H54 (cell line): ENCODE data around the gene SPOCK3.

Experiments used
- DNase-seq: peaks from one replicate; pipeline ENCODE4 v3.0.0; 2011; ENCODE audit warnings: low spot score, mixed read lengths; ENCODE audit not compliant: insufficient read length
- FAIRE-seq: peaks from 3 replicates; lab custom pipeline; 2011; peaks lifted over from hg19 to GRCh38; lab: Jason Lieb, UNC
- POLR2A ChIP-seq: IDR thresholded peaks from 2 replicates; pipeline ENCODE4 v1.6.1; 2011; ENCODE audit warnings: low read depth, mild to moderate bottlenecking, low read length

Gene SPOCK3

DNA sequence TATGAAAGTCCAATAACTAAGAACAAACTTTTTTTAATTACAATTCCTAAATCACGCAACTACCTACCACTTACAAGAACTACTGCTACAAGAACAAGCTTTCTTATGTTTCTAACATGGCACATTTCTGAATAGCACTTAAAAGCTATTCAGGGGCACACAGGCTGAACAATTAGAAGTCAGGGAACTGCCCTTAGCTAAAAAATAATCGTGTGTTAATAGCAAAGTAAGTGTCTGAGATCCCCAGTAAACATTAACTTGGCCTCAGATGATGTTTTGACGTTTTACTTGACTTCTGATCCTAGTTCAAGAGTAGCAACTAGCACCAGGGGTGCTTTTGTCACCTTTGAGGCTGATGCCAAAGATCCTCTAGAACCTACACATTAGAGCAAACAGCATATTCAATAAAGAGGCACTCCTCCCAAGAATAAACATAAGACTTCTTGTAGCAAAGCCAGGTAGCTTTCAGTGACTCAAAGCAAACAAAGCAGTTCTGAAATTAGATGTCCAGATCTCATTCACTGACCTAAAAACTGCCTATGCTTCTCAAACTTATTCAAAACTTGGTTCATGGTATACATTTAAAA is 16.2 kb downstream of the SPOCK3 start:
- DNase-seq = no peak
- no peak for FAIRE-seq
- TF ChIP-seq POLR2A = no peak

- no peak for FAIRE-seq
- no peak for DNase-seq
- no peak for TF ChIP-seq POLR2A
These were observed 17.5 kb downstream of the SPOCK3 start for GRCh38 chr4:167216783-167217182.

- FAIRE-seq = no peak
- no peak for TF ChIP-seq POLR2A
- DNase-seq = no peak
These were observed 24.1 kb downstream of the SPOCK3 start for GRCh38 chr4:167210166-167210565.

GRCh38 chr4:167196344-167197012 is 37.8 kb downstream of the SPOCK3 start:
- FAIRE-seq = peak; percentile 33
- TF ChIP-seq POLR2A = no peak
- DNase-seq = no peak

GRCh38 chr4:167190379-167190778 is 43.9 kb downstream of the SPOCK3 start:
- no peak for DNase-seq
- no peak for FAIRE-seq
- TF ChIP-seq POLR2A = no peak

DNA sequence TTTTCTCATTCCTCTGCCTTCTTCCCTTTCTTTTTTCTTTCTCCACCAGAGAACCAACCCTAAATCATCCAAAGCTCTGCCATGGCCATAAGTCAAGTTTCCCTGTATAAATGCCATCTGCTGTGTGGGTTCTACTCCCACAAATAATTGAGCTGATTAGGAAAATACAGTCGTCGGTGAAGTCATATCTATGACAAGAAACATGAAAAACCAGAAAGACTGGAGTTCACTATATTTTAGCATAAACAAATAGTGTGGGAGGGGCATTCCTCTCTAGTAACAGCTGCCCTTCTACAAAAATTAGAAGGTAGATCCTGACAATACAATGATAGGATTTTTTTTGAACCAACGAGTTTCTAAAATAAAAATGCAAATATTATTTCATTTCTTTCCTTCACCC is 48.8 kb downstream of the SPOCK3 start:
- FAIRE-seq = no peak
- no peak for TF ChIP-seq POLR2A
- DNase-seq = no peak

- TF ChIP-seq POLR2A = no peak
- DNase-seq (no peak), FAIRE-seq (no peak)
These were observed 51.3 kb downstream of the SPOCK3 start for GRCh38 chr4:167183036-167183435.

DNA sequence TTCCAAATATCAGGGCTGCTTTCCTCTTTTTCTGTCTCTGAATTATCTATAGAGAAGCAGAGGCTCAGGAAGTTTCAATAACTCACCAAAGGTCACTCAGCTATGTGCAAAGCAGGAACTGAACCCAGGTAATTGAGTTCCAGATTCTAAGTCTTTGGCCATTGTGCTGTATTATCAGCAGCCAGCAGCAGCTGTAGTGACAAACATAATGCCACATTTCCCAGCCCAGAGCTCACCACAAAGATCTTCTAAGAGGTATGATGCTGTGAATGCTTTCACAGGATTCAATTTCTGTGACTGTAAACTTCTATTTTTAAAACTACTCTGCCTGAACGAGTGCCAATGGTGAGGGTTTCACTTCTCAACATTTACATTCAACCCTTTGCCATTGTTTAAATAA is 56.4 kb downstream of the SPOCK3 start:
- TF ChIP-seq POLR2A = no peak
- no peak for FAIRE-seq
- no peak for DNase-seq

DNA sequence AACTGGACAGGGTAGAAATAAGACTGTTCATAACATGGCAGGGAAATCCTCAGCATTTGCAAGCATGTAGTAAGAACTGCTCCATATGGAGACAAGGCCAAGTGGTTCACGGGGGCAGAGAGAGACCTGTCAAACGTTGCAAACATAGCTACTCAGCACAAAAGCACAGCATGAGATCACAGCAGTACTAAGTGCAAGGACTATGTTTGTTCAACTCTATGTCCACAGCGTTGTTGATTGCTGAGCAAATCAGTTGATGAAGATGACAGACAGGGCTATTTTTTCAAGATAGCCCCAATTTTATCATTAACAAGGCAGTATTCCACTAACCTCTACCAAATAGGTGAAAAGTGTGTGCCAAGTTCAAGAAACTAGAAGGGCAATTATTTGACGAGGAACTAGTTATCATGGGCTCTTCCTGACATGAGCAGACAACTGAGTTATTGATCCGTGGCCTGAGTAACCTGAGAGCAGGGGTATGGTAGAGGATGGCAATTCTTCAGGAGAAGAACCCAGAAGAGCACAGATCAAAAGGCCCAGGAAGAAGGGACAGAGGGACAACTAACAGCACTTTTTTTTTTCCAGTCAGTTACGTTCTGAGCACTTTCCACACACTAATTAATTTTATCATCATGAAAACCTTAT is 57.4 kb downstream of the SPOCK3 start:
- no peak for TF ChIP-seq POLR2A
- DNase-seq (no peak), FAIRE-seq (no peak)

GRCh38 chr4:167171928-167172327 is 62.4 kb downstream of the SPOCK3 start:
- TF ChIP-seq POLR2A = no peak
- FAIRE-seq (no peak), DNase-seq (no peak)

DNA sequence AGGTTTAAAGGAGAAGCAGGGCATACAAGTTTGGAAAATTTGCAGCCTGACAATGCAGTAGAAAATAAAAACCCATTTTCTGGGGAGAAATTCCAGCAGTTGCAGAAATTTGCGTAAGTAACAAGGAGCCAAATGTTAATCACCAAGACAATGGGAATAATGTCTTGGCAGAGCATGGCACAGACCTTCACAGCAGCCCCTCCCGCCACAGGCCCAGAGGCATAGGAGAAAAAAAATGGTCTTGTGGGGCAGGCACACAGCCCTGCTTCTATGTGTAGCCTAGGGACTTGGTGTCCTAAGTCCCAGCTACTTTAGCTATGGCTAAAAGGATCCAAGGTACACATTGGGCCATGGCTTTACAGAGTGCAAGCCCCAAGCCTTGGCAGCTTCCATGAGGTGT is 65.7 kb downstream of the SPOCK3 start:
- FAIRE-seq = no peak

DNA sequence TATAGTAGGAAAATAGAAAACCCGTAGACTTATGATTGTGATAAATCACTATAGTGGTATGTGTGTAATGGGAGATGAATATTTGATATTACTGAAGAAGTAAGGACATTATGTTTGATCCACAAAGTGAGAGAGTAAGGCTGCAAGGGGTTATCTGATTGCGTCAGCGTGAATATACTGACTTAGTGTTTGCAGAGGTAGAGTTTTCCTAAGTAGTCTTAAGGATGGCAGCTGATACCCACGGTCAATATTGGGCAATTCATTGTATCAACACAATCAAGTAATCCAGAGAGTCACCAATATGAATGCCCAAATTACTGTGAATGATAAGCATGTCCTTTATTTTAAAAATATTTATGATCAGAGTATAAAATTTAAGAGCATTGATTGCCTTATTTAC is 83.7 kb downstream of the SPOCK3 start:
- DNase-seq = no peak
- no peak for TF ChIP-seq POLR2A
- FAIRE-seq = no peak

More for the DNA sequence above, 65.7 kb downstream of the SPOCK3 start:
- TF ChIP-seq POLR2A = no peak
- DNase-seq = no peak

DNA sequence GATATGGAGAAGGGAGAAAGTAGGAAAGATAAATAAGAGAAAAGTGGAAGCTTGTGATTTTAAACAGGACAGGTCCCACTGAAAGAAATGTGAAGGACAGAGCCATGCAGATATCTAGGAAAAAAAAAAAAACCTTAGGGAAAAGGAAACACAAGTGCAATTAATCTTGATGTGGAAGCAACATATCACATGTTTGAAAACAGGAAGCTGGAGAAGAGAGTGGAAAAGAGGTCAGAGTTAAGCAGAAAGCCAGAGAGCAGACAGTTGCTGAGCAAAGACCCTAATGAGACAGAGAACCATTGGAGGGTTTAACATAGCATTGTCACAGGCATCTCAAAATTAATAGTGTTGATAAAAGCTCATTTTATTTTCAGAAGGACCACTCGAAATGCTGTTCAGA is 89.7 kb downstream of the SPOCK3 start:
- no peak for DNase-seq
- TF ChIP-seq POLR2A = no peak
- FAIRE-seq = no peak

DNA sequence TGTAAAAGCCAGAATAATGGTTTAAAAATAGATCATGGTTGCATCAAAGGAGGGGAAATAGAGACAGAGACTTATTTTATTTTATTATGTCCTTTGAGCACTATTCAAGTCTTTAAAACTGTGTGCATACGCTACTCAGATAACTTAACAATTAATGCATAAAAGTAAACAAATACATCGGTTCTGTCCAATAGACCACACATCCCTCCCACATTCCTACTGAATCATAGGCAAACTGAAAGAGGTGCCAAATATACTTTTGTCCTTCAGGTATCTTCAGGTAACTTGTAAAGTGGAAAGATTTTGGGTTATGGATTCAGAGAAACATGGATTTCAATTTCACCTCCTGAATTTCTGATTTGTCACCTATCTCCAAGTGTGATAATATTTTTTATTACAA is 91.3 kb downstream of the SPOCK3 start:
- DNase-seq (no peak), FAIRE-seq (no peak)
- no peak for TF ChIP-seq POLR2A

- FAIRE-seq = no peak
- no peak for TF ChIP-seq POLR2A
- DNase-seq = no peak
These were observed 98.0 kb downstream of the SPOCK3 start for GRCh38 chr4:167136270-167136669.
